H4 (cell line): ENCODE measurements around the gene VAV3. TPM values are rescaled to one million over a fixed set of nuclear protein-coding genes. Genes with fewer than 3 reads are reported as not detected.
"Not testable (repeated sequence)": the region's sequence is repeated elsewhere in the genome, so short reads cannot be mapped to it uniquely, and the experiment has no call there.

ENCODE experiments used
- DNase-seq: peaks from one replicate; pipeline ENCODE4 v3.0.0-alpha.2; 2015; ENCODE audit warnings: low spot score
- total RNA-seq: library from RNA; depleted of rRNA; stranded (reverse); fragments of >200 nt; shearing (Covaris generic); gene quantifications from 2 replicates; pipeline ENCODE4 v1.2.3, GENCODE V29; 2014

VAV3 gene
- total RNA-seq, 1 experiment from 2014 or later, result 40.5 TPM

GRCh38 chr1:107682467-107682866 lies 282.5 kb downstream of the VAV3 start:
- DNase-seq, result peak; percentile 25

- DNase-seq, result no peak
These were observed 283.9 kb downstream of the VAV3 start for GRCh38 chr1:107681001-107681479.

- DNase-seq, result peak; percentile 80
These were observed 284.4 kb downstream of the VAV3 start for GRCh38 chr1:107680579-107680985.

- no peak for DNase-seq
These were observed 285.5 kb downstream of the VAV3 start for GRCh38 chr1:107679411-107679953.

GRCh38 chr1:107678993-107679392 lies 286.0 kb downstream of the VAV3 start:
- DNase-seq, result no peak

GRCh38 chr1:107677697-107678096 lies 287.3 kb downstream of the VAV3 start:
- DNase-seq, result no peak

- DNase-seq, result no peak
These were observed 290.5 kb downstream of the VAV3 start for GRCh38 chr1:107674486-107674885.

- DNase-seq, result no peak
These were observed 292.0 kb downstream of the VAV3 start for GRCh38 chr1:107673006-107673405.

- no peak for DNase-seq
These were observed 294.5 kb downstream of the VAV3 start for GRCh38 chr1:107670397-107671040.

- peak; percentile 93 for DNase-seq
These were observed 295.0 kb downstream of the VAV3 start for GRCh38 chr1:107669996-107670395.

GRCh38 chr1:107668762-107669161 lies 296.2 kb downstream of the VAV3 start:
- DNase-seq, result no peak

- DNase-seq, result no peak
These were observed 298.5 kb downstream of the VAV3 start for GRCh38 chr1:107666493-107666892.

GRCh38 chr1:107664982-107665925 lies 299.7 kb downstream of the VAV3 start:
- DNase-seq, result no peak

GRCh38 chr1:107662971-107663370 lies 302.0 kb downstream of the VAV3 start:
- DNase-seq, result no peak

- DNase-seq, result no peak
These were observed 303.8 kb downstream of the VAV3 start for GRCh38 chr1:107661158-107661557.

GRCh38 chr1:107659961-107660360 lies 305.0 kb downstream of the VAV3 start:
- no peak for DNase-seq

- no peak for DNase-seq
These were observed 307.6 kb downstream of the VAV3 start for GRCh38 chr1:107657356-107657755.

GRCh38 chr1:107653765-107654164 lies 311.2 kb downstream of the VAV3 start:
- DNase-seq, result no peak

- DNase-seq, result no peak
These were observed 312.0 kb downstream of the VAV3 start for GRCh38 chr1:107653005-107653404.

- DNase-seq, result not testable (repeated sequence)
These were observed 314.2 kb downstream of the VAV3 start for GRCh38 chr1:107650825-107651224.

- DNase-seq, result no peak
These were observed 316.0 kb downstream of the VAV3 start for GRCh38 chr1:107649023-107649422.

GRCh38 chr1:107648071-107648470 lies 316.9 kb downstream of the VAV3 start:
- no peak for DNase-seq

GRCh38 chr1:107647012-107647411 lies 318.0 kb downstream of the VAV3 start:
- DNase-seq, result no peak
